Astrocyte of the cerebellum (primary cell): Measurements from ENCODE around the gene VWA8.
"Not testable (repeated sequence)": the region's sequence is repeated elsewhere in the genome, so short reads cannot be mapped to it uniquely, and the experiment has no call there.

ENCODE experiments used
- DNase-seq: peaks from one replicate; pipeline ENCODE4 v3.0.0-alpha.2; 2011; ENCODE audit warnings: low read depth
- H3K4me3 ChIP-seq: 2 replicates; pipeline ENCODE4 v1.5.1; 2011; ENCODE audit warnings: mild to moderate bottlenecking, low read depth, low read length, moderate library complexity
- in situ Hi-C: cut with HindIII; loops from 2 replicates; pipeline ENCODE4 v1.10.0; 2017; ENCODE audit warnings: low sequenced_read_pairs
- TF ChIP-seq, protein P1 (sequence below): IDR thresholded peaks from 2 replicates; pipeline ENCODE4 v1.5.1; 2012; ENCODE audit warnings: low read length, low read depth, moderate library complexity, mild to moderate bottlenecking; ENCODE audit errors: missing control alignments

VWA8 gene

DNA sequence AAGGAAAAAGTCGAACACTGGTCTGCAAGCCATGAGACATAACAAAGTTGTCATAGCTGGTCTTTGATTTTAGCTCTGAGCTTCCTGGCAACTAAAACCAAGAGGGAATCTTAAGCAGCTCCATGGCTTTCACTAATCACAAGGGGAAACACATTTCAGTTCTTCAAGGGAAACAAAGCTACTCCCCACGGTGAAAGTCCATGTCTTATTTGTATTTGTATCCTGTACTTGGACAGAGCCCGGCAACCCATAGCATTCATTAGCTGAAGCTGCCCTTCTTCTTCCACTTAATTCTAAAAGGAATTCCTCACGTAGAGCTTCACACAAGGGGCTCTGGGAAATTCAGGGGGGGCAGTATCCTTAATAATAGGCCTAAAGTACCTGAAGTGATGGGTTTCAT is 374.7 kb downstream of the VWA8 start:
- TF ChIP-seq, protein P1, sequence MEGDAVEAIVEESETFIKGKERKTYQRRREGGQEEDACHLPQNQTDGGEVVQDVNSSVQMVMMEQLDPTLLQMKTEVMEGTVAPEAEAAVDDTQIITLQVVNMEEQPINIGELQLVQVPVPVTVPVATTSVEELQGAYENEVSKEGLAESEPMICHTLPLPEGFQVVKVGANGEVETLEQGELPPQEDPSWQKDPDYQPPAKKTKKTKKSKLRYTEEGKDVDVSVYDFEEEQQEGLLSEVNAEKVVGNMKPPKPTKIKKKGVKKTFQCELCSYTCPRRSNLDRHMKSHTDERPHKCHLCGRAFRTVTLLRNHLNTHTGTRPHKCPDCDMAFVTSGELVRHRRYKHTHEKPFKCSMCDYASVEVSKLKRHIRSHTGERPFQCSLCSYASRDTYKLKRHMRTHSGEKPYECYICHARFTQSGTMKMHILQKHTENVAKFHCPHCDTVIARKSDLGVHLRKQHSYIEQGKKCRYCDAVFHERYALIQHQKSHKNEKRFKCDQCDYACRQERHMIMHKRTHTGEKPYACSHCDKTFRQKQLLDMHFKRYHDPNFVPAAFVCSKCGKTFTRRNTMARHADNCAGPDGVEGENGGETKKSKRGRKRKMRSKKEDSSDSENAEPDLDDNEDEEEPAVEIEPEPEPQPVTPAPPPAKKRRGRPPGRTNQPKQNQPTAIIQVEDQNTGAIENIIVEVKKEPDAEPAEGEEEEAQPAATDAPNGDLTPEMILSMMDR = no peak
- in situ Hi-C loops = no loop called here
- no peak overlapping the region for H3K4me3 ChIP-seq

GRCh38 chr13:41582027-41582463 is 378.9 kb downstream of the VWA8 start:
- TF ChIP-seq, protein P1 = no peak
- H3K4me3 ChIP-seq = no peak overlapping the region
- in situ Hi-C loops = no loop called here
- no peak for DNase-seq

More for the DNA sequence above, 374.7 kb downstream of the VWA8 start:
- no peak for DNase-seq

GRCh38 chr13:41580345-41580744 is 380.6 kb downstream of the VWA8 start:
- DNase-seq = no peak
- in situ Hi-C loops = no loop called here
- TF ChIP-seq, protein P1 = no peak
- H3K4me3 ChIP-seq = no peak overlapping the region

- in situ Hi-C loops = no loop called here
- no peak overlapping the region for H3K4me3 ChIP-seq
- TF ChIP-seq, protein P1 = no peak
- DNase-seq = no peak
Observed at GRCh38 chr13:41579881-41580280, 381.0 kb downstream of the VWA8 start.

DNA sequence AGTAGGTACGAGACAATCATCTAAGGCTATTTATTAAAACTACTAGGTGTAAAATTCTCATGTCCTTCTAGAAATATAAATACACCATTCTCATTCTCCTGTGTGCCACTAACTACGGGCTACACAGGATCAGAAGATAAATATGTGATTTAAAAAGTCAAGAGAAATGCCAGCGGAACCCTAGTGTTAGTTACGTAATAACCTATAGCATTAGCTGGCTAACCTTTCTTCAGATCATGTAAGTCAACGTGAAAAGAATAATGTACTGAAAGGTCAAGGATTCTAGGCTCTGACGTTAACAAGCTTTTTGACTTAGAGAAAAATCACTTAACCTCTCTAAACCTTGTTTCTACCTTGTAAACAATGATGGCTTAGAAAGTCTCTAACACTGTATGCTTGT is 381.7 kb downstream of the VWA8 start:
- no peak overlapping the region for H3K4me3 ChIP-seq
- DNase-seq = no peak
- in situ Hi-C loops = no loop called here
- TF ChIP-seq, protein P1 = no peak

DNA sequence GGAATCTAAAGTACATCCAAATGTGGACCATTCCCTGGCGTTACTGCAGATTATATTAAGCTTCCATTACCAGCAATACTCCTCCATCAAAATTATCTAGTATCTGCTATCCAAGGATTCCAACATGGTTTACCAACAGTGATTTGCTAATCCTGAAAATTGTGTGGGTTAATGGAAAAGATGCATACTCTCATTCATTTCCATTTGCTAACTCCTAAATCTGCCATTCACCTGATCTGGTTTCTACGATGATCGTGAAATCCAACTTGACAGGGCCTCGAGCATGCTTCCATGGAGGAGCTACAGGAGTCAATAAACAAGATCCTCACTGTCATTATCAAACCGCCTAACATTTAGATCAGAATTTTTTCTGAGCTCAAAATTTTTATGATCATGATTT is 382.5 kb downstream of the VWA8 start:
- DNase-seq = no peak
- TF ChIP-seq, protein P1 = no peak
- no peak overlapping the region for H3K4me3 ChIP-seq
- in situ Hi-C loops = no loop called here

- TF ChIP-seq, protein P1 = no peak
- DNase-seq = peak; percentile 51
- no peak overlapping the region for H3K4me3 ChIP-seq
- in situ Hi-C loops = no loop called here
Observed at GRCh38 chr13:41577436-41577835, 383.5 kb downstream of the VWA8 start.

- H3K4me3 ChIP-seq, in situ Hi-C loops, DNase-seq: not testable (repeated sequence)
Observed at GRCh38 chr13:41573640-41574039, 387.3 kb downstream of the VWA8 start.

DNA sequence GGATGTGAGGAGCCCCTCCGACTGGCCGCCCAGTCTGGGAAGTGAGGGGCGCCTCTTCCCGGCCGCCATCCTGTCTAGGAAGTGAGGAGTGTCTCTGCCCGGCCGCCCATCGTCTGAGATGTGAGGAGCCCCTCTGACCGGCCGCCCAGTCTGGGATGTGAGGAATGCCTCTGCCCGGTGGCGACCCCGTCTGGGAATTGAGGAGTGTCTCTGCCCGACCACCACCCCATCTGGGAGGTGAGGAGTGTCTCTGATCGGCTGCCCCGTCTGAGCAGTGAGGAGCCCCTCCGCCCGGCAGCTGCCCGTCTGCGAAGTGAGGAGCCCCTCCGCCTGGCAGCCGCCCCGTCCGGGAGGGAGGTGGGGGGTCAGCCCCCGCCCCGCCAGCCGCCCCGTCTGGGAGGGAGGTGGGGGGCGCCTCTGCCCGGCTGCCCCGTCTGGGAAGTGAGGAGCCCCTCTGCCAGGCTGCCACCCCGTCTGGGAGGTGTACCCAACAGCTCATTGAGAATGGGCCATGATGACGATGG is 389.0 kb downstream of the VWA8 start:
- DNase-seq, in situ Hi-C loops, H3K4me3 ChIP-seq: not testable (repeated sequence)
